AG04449 (cell line): Measurements from ENCODE around the gene COL8A1.

Experiments
- CTCF ChIA-PET: fragments of 350-600 bp; formaldehyde crosslinking; extraction: SDS; loops from one replicate; lab custom pipeline; 2021; ENCODE audit warnings: antibody characterized with exemption; lab: Yijun Ruan, JAX
- POLR2A ChIA-PET: fragments of 400-600, 350-600 bp; formaldehyde crosslinking; extraction: SDS; loops from one replicate; lab custom pipeline; 2020; ENCODE audit warnings: antibody characterized with exemption, inconsistent platforms; lab: Yijun Ruan, JAX
- DNase-seq: peaks from one replicate; pipeline ENCODE4 v3.0.0-alpha.2; 2010; ENCODE audit warnings: low read depth, low spot score
- H3K4me3 ChIP-seq: 2 replicates; pipeline ENCODE4 v1.5.1; 2011; ENCODE audit warnings: low read depth, mild to moderate bottlenecking, control low read depth, low read length
- CTCF ChIP-seq: IDR thresholded peaks from one replicate; pipeline ENCODE4 v1.5.1; 2011; ENCODE audit warnings: mild to moderate bottlenecking, moderate library complexity, low read length, control low read depth, inconsistent platforms; ENCODE audit not compliant: insufficient read depth; ENCODE audit errors: missing control alignments

The COL8A1 gene

GRCh38 chr3:99712291-99712954 is 74.0 kb downstream of the COL8A1 start:
- CTCF ChIA-PET: no interaction called here
- H3K4me3 ChIP-seq: no peak overlapping the region
- no peak for DNase-seq
- TF ChIP-seq CTCF: no peak
- POLR2A ChIA-PET: no interaction called here

GRCh38 chr3:99713440-99713839 is 75.0 kb downstream of the COL8A1 start:
- CTCF ChIA-PET: interaction anchor here (0.8 to 1.2 kb wide), 3 partner anchors 10 to 97 kb away, joined by 3 to 4 read pairs (median 3); no protein-coding TSS in a partner anchor
- no peak overlapping the region for H3K4me3 ChIP-seq
- POLR2A ChIA-PET: no interaction called here

GRCh38 chr3:99714146-99714545 is 75.8 kb downstream of the COL8A1 start:
- ChIA-PET POLR2A (interaction anchor here (0.7 kb wide), 1 partner anchor 256 kb away, joined by 3 read pairs; no protein-coding TSS in a partner anchor), CTCF (interaction anchor here (1.0 to 1.3 kb wide), 5 partner anchors 9 to 182 kb away, joined by 3 to 4 read pairs (median 3); no protein-coding TSS in a partner anchor)
- DNase-seq: peak; percentile 77
- H3K4me3 ChIP-seq: no peak overlapping the region
- TF ChIP-seq CTCF: no peak

More at GRCh38 chr3:99713440-99713839, 75.0 kb downstream of the COL8A1 start:
- no peak for TF ChIP-seq CTCF
- DNase-seq: no peak

- TF ChIP-seq CTCF: no peak
- ChIA-PET CTCF (interaction anchor here (1.0 to 1.3 kb wide), 4 partner anchors 10 to 183 kb away, joined by 3 to 4 read pairs (median 3); no protein-coding TSS in a partner anchor), POLR2A (interaction anchor here (0.7 kb wide), 1 partner anchor 256 kb away, joined by 3 read pairs; no protein-coding TSS in a partner anchor)
- DNase-seq: no peak
- no peak overlapping the region for H3K4me3 ChIP-seq
Observed at GRCh38 chr3:99714575-99714974, 76.2 kb downstream of the COL8A1 start.

- POLR2A ChIA-PET: no interaction called here
- DNase-seq: no peak
- CTCF ChIA-PET: interaction anchor here (0.7 kb wide), 1 partner anchor 10 kb away, joined by 3 read pairs; no protein-coding TSS in a partner anchor
- TF ChIP-seq CTCF: no peak
- no peak overlapping the region for H3K4me3 ChIP-seq
Observed at GRCh38 chr3:99716463-99716995, 78.1 kb downstream of the COL8A1 start.

GRCh38 chr3:99720985-99721632 is 82.7 kb downstream of the COL8A1 start:
- no peak overlapping the region for H3K4me3 ChIP-seq
- ChIA-PET CTCF (no interaction called here), POLR2A (no interaction called here)
- no peak for DNase-seq
- no peak for TF ChIP-seq CTCF
